Astrocyte of the spinal cord (primary cell): ENCODE data around the gene USH1C.

Source experiments
- DNase-seq: peaks from one replicate; pipeline ENCODE4 v3.0.0; 2011; ENCODE audit warnings: low read depth, low spot score
- H3K4me3 ChIP-seq: 2 replicates; pipeline ENCODE4 v1.5.1; 2011; ENCODE audit warnings: low read depth, mild to moderate bottlenecking, low read length, moderate library complexity
- CTCF ChIP-seq: IDR thresholded peaks from 2 replicates; pipeline ENCODE4 v1.5.1; 2012; ENCODE audit warnings: low read depth, mild to moderate bottlenecking, low read length, inconsistent platforms
- in situ Hi-C: cut with HindIII; loops from 2 replicates; pipeline ENCODE4 v1.10.0; 2017; ENCODE audit warnings: low sequenced_read_pairs

USH1C gene

GRCh38 chr11:17517186-17517585, 27.0 kb downstream of the USH1C start:
- no peak for TF ChIP-seq CTCF
- DNase-seq, result no peak
- in situ Hi-C loops, result no loop called here
- no peak overlapping the region for H3K4me3 ChIP-seq

DNA sequence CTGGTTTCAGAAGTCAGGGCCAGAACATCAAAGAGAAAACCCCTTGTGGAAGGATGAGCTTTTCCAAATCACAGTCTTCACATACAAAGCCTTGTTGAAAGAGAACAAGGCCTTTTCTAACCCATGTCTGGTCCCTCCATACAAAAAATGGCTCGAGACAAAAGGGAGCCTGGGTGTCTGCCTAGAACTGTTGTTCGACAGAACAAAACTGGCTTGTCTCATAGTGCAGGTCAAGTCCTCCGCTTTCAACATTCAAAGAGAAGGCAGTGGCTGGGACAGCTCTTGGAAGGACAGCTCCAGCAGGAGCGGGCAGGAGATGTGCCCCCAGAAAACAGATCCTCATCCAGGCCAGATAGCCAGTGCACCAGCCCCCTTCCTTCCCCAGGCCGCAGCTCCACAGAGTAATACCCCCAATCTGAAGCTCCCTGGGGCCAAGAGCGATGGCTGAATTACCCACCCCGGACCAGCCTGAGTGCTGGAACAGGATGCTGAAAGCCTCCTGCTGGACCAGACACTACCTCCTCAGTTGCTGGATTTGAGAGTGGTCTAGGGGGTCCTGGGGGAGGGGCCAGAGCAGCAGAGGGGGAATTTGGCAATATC, 27.6 kb downstream of the USH1C start:
- TF ChIP-seq CTCF, result no peak
- in situ Hi-C loops, result no loop called here
- H3K4me3 ChIP-seq, result no peak overlapping the region
- DNase-seq, result no peak

DNA sequence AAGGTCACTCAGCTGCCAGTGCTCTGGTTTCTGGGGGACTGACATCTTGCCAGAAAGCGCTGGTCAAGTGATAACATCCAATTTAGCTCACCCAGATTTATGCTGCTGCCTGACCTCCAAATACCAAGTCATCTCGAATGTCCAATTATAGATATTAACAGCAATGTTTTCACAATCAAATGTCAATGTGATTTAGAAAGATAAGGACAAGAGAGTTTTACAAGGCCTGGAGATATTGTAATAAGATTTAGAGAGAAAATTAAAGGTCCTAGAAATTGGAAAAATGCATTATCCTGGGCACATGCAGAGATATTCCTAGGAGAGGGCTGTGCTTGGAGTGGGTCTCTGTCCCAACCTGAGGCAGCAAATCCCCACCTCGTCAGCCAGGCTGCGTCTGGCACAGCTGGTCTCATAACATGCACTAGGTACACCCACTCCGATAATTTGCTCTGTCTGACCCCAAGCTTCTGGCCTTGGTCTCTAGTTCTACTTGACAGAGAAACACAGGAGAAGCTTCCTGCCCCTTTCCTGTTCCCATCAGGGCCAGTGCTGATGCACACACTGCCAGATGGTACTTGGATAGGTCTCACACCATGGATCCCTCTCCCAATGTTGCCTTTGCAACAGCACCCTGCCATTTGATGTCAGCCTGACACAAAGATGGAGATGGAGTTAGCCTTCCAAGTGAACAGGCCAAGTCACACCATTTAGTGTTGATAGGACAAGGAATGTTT, 28.6 kb downstream of the USH1C start:
- in situ Hi-C loops, result no loop called here
- no peak for TF ChIP-seq CTCF
- no peak overlapping the region for H3K4me3 ChIP-seq
- no peak for DNase-seq

- no peak overlapping the region for H3K4me3 ChIP-seq
- DNase-seq, result no peak
- in situ Hi-C loops, result no loop called here
- no peak for TF ChIP-seq CTCF
These were observed 29.7 kb downstream of the USH1C start for GRCh38 chr11:17514476-17514875.

DNA sequence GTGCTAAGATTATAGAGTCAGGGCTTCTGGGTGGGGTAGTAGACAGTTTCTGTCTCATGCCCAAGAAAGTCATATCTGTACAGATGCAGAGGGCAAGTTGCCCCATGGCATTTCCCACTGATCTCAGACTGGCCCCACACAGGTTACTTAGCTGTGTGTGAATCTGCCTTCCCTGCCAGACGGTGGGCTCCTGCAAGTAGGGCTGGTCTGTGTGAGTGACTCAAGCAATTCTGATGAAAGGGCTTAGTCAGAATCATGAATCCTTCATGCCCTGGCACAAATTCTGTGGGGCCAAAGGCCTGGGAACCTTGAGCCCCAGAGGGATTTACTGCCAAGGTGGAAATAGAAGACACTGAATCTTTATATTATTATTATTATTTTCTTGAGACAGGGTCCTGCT, 30.4 kb downstream of the USH1C start:
- in situ Hi-C loops, result no loop called here
- DNase-seq, result no peak
- no peak for TF ChIP-seq CTCF
- no peak overlapping the region for H3K4me3 ChIP-seq

- no peak for TF ChIP-seq CTCF
- no peak overlapping the region for H3K4me3 ChIP-seq
- in situ Hi-C loops, result no loop called here
- DNase-seq, result no peak
These were observed 32.1 kb downstream of the USH1C start for GRCh38 chr11:17512101-17512500.
